Lung (tissue), 12 donors: ENCODE results near the gene BCL2L1. TPM values are rescaled to one million over a fixed set of nuclear protein-coding genes. Genes with fewer than 3 reads are reported as not detected.

Experiments
- ATAC-seq: fragments of 200-7000 bp; cut with Tn5 transposase; one replicate; pipeline ENCODE4 v1.9.1; 2020; ENCODE audit warnings: moderate number of reproducible peaks; ENCODE audit not compliant: insufficient read depth, low FRiP score
- DNase-seq, 3 donors: peaks; one replicate each; pipeline ENCODE4 v3.0.0-alpha.2; 2013 to 2017
- H3K27ac ChIP-seq, 2 donors: one replicate each; pipeline ENCODE4 v1.5.1; 2013; ENCODE audit warnings: mild to moderate bottlenecking in 2 of 2, moderate library complexity in 2 of 2, control low read depth in 1 of 2, inconsistent platforms in 1 of 2, low read depth in 1 of 2, low read length in 1 of 2
- H3K27me3 ChIP-seq, 3 donors: one replicate each; pipeline ENCODE4 v1.5.1; 2013; ENCODE audit warnings: low read length in 2 of 3; ENCODE audit not compliant: control insufficient read depth in 3 of 3, insufficient read depth in 3 of 3
- H3K36me3 ChIP-seq, 4 donors: one replicate each; pipeline ENCODE4 v1.5.1; 2013; ENCODE audit warnings: low read length in 4 of 4, mild to moderate bottlenecking in 1 of 4, moderate library complexity in 1 of 4; ENCODE audit not compliant: control insufficient read depth in 4 of 4, insufficient read depth in 4 of 4
- H3K4me1 ChIP-seq, 5 donors: one replicate each; pipeline ENCODE4 v1.5.1; 2013; ENCODE audit warnings: low read length in 5 of 5, mild to moderate bottlenecking in 2 of 5, moderate library complexity in 1 of 5; ENCODE audit not compliant: control insufficient read depth in 5 of 5, insufficient read depth in 5 of 5
- H3K4me3 ChIP-seq: one replicate; pipeline ENCODE4 v1.5.1; 2013; ENCODE audit warnings: mild to moderate bottlenecking, control low read depth, moderate library complexity
- H3K9ac ChIP-seq, 2 donors: one replicate each; pipeline ENCODE4 v1.5.1; 2013; ENCODE audit warnings: low read length in 2 of 2, control low read depth in 1 of 2; ENCODE audit not compliant: insufficient read depth in 1 of 2
- H3K9me3 ChIP-seq, 4 donors: one replicate each; pipeline ENCODE4 v1.5.1; 2013; ENCODE audit warnings: low read length in 3 of 4, mild to moderate bottlenecking in 1 of 4, moderate library complexity in 1 of 4; ENCODE audit not compliant: control insufficient read depth in 4 of 4, insufficient read depth in 3 of 4
- CTCF ChIP-seq: IDR thresholded peaks from 2 replicates; pipeline ENCODE4 v1.5.1; 2012; ENCODE audit warnings: mild to moderate bottlenecking; ENCODE audit errors: control extremely low read depth, extremely low read depth
- WGBS, 2 donors: extraction: QIAGEN DNeasy Blood & Tissue Kit; methylation state at CpG; one replicate each; pipeline ENCODE4 v1.1.7; 2013; 5-methylcytosine and 5-hydroxymethylcytosine counted together
- polyA plus RNA-seq, 2 donors: library from polyadenylated mRNA; stranded (reverse); fragments of 200-250 nt; gene quantifications; one replicate each; pipeline ENCODE4 v1.2.1, GENCODE V29; 2013
- total RNA-seq, 2 donors: library from RNA; depleted of rRNA in 1 of 2; stranded (reverse); fragments of >200 nt in 1 of 2; gene quantifications; one replicate each; pipeline ENCODE4 v1.2.1, GENCODE V29; 2014 to 2021
- donor health status: control.
- donor health status: control.
- donor health status: Bipolar disorder and iron deficiency.
- donor health status: healthy.
- donor health status: DM: yes; HTN: yes; CAD: no.

BCL2L1 gene
- total and polyA plus RNA-seq, 4 donors: 107 to 150 (median 117) TPM

GRCh38 chr20:31690124-31690666 is 32.5 kb downstream of the BCL2L1 start:
- 87 to 91% methylated on average over 3 of the region's 3 CpGs for WGBS, 2 donors
- no peaks in the 10 kb centered on the region for H3K9me3 ChIP-seq
- H3K36me3 ChIP-seq: peaks cover 0 to 24% (median 16%) of the 10 kb centered on the region in 4 donors
- no peak for DNase-seq
- H3K4me3 ChIP-seq: no peak overlapping the region
- no peak for TF ChIP-seq CTCF
- no peak overlapping the region for H3K27ac ChIP-seq
- peaks cover 0 to 34% (median 5%) of the 10 kb centered on the region in 5 donors for H3K4me1 ChIP-seq
- no peaks in the 10 kb centered on the region for H3K27me3 ChIP-seq
- ATAC-seq: no peak
- no peak overlapping the region for H3K9ac ChIP-seq

GRCh38 chr20:31689141-31689540 is 33.5 kb downstream of the BCL2L1 start:
- Histone ChIP-seq H3K9ac (no peak overlapping the region), H3K36me3 (peaks cover 0 to 29% (median 16%) of the 10 kb centered on the region in 4 donors), H3K27ac (peak overlapping the region in 1 of 2 donors; percentile 17), H3K9me3 (no peaks in the 10 kb centered on the region), H3K4me3 (no peak overlapping the region), H3K4me1 (peaks cover 0 to 24% (median 5%) of the 10 kb centered on the region in 5 donors), H3K27me3 (no peaks in the 10 kb centered on the region)
- ATAC-seq: no peak
- 92 to 95% methylated on average over 5 of the region's 5 CpGs for WGBS, 2 donors
- DNase-seq: no peak
- TF ChIP-seq CTCF: no peak

GRCh38 chr20:31687777-31688176 is 34.9 kb downstream of the BCL2L1 start:
- no peak for TF ChIP-seq CTCF
- ATAC-seq: no peak
- Histone ChIP-seq H3K27me3 (no peaks in the 10 kb centered on the region), H3K9ac (no peak overlapping the region), H3K36me3 (peaks cover 0 to 28% (median 14%) of the 10 kb centered on the region in 4 donors), H3K27ac (no peak overlapping the region), H3K9me3 (no peaks in the 10 kb centered on the region), H3K4me1 (peaks cover 0 to 14% (median 5%) of the 10 kb centered on the region in 5 donors), H3K4me3 (no peak overlapping the region)
- no peak for DNase-seq
- 84 to 94% methylated on average over 3 of the region's 3 CpGs for WGBS, 2 donors
